Panc1 (cell line): ENCODE data around the gene C10orf105. TPM values are rescaled to one million over a fixed set of nuclear protein-coding genes. Genes with fewer than 3 reads are reported as not detected.

Source experiments
- ATAC-seq: fragments of 200-7000 bp; cut with Tn5 transposase; 2 replicates; pipeline ENCODE4 v1.9.1; 2020; ENCODE audit warnings: mild to moderate bottlenecking, moderate library complexity
- BruUV-seq: library from RNA; stranded (reverse); fragments of 400-500 nt; replicated peaks from 2 replicates; lab custom pipeline; 2021; lab: Mats Ljungman, UMichigan
- CTCF ChIA-PET: fragments of 300-600 bp; sonication (Branson Sonifier 250); formaldehyde crosslinking; loops from one replicate; lab custom pipeline; 2022; ENCODE audit warnings: antibody characterized with exemption; lab: Charles Lee
- POLR2A ChIA-PET: fragments of 300-600 bp; sonication (Branson Sonifier 250); formaldehyde crosslinking; loops from one replicate; lab custom pipeline; 2022; ENCODE audit warnings: antibody characterized with exemption; lab: Charles Lee
- DNase-seq: peaks from one replicate; pipeline ENCODE4 v3.0.0-alpha.2; 2010; ENCODE audit warnings: low read depth, low spot score
- H3K27ac ChIP-seq: 2 replicates; pipeline ENCODE4 v1.5.1; 2011; ENCODE audit warnings: mild to moderate bottlenecking, low read length, inconsistent platforms
- H3K27me3 ChIP-seq: fragments of 200-500 bp; sonication (Bioruptor generic); 2 replicates; pipeline ENCODE4 v1.6.0; 2014; ENCODE audit warnings: low read length, inconsistent platforms; ENCODE audit not compliant: control insufficient read depth, insufficient read depth
- H3K36me3 ChIP-seq: fragments of 200-500 bp; sonication (Bioruptor generic); 2 replicates; pipeline ENCODE4 v1.5.1; 2014; ENCODE audit warnings: inconsistent platforms, mild to moderate bottlenecking, low read length, moderate library complexity; ENCODE audit not compliant: control insufficient read depth, insufficient read depth
- H3K4me1 ChIP-seq: 2 replicates; pipeline ENCODE4 v1.5.1; 2011; ENCODE audit warnings: inconsistent platforms, mild to moderate bottlenecking, low read length, moderate library complexity; ENCODE audit not compliant: control insufficient read depth, insufficient read depth
- H3K4me3 ChIP-seq, 2 experiments: 2 replicates each; pipeline ENCODE4 v1.5.1; 2011 to 2012; ENCODE audit warnings: low read depth in 2 of 2, low read length in 2 of 2, mild to moderate bottlenecking in 2 of 2, inconsistent platforms in 1 of 2, moderate library complexity in 1 of 2
- H3K9me3 ChIP-seq: fragments of 200-500 bp; sonication (Bioruptor generic); 2 replicates; pipeline ENCODE4 v1.5.1; 2014; ENCODE audit warnings: low read depth, mild to moderate bottlenecking, inconsistent platforms, low read length, moderate library complexity; ENCODE audit not compliant: control insufficient read depth, insufficient read depth
- POLR2AphosphoS5 ChIP-seq: IDR thresholded peaks from 2 replicates; pipeline ENCODE4 v1.6.1; 2012; ENCODE audit warnings: mild to moderate bottlenecking, low read depth, low read length, moderate library complexity
- SIN3A ChIP-seq: IDR thresholded peaks from 2 replicates; pipeline ENCODE4 v1.6.1; 2012; ENCODE audit warnings: low read depth, mild to moderate bottlenecking, low read length, moderate library complexity, borderline replicate concordance; ENCODE audit not compliant: insufficient read depth
- TCF7L2 ChIP-seq: IDR thresholded peaks from 2 replicates; pipeline ENCODE4 v1.6.1; 2011; ENCODE audit warnings: mild to moderate bottlenecking, low read depth, low read length, inconsistent platforms
- in situ Hi-C: cut with HindIII; loops from 2 replicates; pipeline ENCODE4 v1.10.0; 2016; ENCODE audit warnings: low sequenced_read_pairs, low pct_unique_long_range_greater_than_20kb
- intact Hi-C: fragments of 100-400 bp; cut with micrococcal nuclease; formaldehyde crosslinking; loops from one replicate; pipeline ENCODE4 v1.10.0; 2022; ENCODE audit not compliant: unreplicated experiment
- total RNA-seq: library from RNA; stranded (reverse); gene quantifications from one replicate; pipeline ENCODE4 v1.2.1, GENCODE V29; 2021; ENCODE audit not compliant: unreplicated experiment
- TF ChIP-seq, protein P1 (sequence below): fragments of 450-650 bp; IDR thresholded peaks from 2 replicates; pipeline ENCODE4 v1.5.1; 2017; ENCODE audit warnings: mild to moderate bottlenecking
- TF ChIP-seq, protein P2 (sequence below), 2 experiments: IDR thresholded peaks; 2 replicates each; pipeline ENCODE4 v1.6.1; 2011 to 2012; ENCODE audit warnings: low read depth in 2 of 2, control low read depth in 1 of 2, low read length in 1 of 2, mild to moderate bottlenecking in 1 of 2, moderate library complexity in 1 of 2; ENCODE audit not compliant: insufficient read depth in 1 of 2

The C10orf105 gene
- total RNA-seq, 1 experiment from 2014 or later: not detected

DNA sequence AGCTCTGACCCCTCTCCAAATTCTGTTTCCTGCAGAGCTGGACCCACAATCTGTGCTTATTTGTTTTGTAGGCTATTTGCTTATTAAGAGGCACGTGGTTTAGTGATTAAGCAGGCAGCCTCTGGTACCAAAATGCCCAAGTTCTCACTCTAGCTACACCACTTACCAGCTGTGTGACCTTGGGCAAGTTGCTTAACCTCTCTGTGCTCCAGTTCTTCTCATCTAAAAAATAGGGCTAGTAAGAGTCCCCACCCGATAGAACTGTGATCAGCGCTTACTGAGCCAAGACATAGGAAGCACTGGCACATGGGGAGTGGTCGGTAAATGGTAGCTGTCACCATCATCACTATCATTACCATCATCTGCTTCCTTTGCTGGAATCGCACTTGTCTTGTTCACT is 20.8 kb downstream of the C10orf105 start:
- intact Hi-C loops: loop anchor here (5.0 kb wide), 1 partner anchor 386 kb away; no protein-coding TSS in a partner anchor
- Histone ChIP-seq H3K27me3 (no peaks in the 10 kb centered on the region), H3K9me3 (no peaks in the 10 kb centered on the region), H3K4me3 (no peak overlapping the region), H3K27ac (no peak overlapping the region), H3K4me1 (peaks cover 12% of the 10 kb centered on the region), H3K36me3 (no peaks in the 10 kb centered on the region)
- DNase-seq: no peak
- BruUV-seq: no TSS peak
- TF ChIP-seq POLR2AphosphoS5: no peak
- TF ChIP-seq TCF7L2: no peak
- TF ChIP-seq, protein P1, sequence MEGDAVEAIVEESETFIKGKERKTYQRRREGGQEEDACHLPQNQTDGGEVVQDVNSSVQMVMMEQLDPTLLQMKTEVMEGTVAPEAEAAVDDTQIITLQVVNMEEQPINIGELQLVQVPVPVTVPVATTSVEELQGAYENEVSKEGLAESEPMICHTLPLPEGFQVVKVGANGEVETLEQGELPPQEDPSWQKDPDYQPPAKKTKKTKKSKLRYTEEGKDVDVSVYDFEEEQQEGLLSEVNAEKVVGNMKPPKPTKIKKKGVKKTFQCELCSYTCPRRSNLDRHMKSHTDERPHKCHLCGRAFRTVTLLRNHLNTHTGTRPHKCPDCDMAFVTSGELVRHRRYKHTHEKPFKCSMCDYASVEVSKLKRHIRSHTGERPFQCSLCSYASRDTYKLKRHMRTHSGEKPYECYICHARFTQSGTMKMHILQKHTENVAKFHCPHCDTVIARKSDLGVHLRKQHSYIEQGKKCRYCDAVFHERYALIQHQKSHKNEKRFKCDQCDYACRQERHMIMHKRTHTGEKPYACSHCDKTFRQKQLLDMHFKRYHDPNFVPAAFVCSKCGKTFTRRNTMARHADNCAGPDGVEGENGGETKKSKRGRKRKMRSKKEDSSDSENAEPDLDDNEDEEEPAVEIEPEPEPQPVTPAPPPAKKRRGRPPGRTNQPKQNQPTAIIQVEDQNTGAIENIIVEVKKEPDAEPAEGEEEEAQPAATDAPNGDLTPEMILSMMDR: no peak
- no peak for TF ChIP-seq SIN3A
- TF ChIP-seq, protein P2, sequence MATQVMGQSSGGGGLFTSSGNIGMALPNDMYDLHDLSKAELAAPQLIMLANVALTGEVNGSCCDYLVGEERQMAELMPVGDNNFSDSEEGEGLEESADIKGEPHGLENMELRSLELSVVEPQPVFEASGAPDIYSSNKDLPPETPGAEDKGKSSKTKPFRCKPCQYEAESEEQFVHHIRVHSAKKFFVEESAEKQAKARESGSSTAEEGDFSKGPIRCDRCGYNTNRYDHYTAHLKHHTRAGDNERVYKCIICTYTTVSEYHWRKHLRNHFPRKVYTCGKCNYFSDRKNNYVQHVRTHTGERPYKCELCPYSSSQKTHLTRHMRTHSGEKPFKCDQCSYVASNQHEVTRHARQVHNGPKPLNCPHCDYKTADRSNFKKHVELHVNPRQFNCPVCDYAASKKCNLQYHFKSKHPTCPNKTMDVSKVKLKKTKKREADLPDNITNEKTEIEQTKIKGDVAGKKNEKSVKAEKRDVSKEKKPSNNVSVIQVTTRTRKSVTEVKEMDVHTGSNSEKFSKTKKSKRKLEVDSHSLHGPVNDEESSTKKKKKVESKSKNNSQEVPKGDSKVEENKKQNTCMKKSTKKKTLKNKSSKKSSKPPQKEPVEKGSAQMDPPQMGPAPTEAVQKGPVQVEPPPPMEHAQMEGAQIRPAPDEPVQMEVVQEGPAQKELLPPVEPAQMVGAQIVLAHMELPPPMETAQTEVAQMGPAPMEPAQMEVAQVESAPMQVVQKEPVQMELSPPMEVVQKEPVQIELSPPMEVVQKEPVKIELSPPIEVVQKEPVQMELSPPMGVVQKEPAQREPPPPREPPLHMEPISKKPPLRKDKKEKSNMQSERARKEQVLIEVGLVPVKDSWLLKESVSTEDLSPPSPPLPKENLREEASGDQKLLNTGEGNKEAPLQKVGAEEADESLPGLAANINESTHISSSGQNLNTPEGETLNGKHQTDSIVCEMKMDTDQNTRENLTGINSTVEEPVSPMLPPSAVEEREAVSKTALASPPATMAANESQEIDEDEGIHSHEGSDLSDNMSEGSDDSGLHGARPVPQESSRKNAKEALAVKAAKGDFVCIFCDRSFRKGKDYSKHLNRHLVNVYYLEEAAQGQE (IDR thresholded peaks at IDR 0.05; ENCODE audit: insufficient read depth in 1 of 2, low read depth in 2 of 2, low read length in 1 of 2): no peak
- CTCF ChIA-PET: interaction anchor here (1.0 to 2.8 kb wide), 3 partner anchors 9 to 303 kb away, joined by 5 to 9 read pairs (median 9); no protein-coding TSS in a partner anchor
- in situ Hi-C loops: no loop called here
- POLR2A ChIA-PET: interaction anchor here (0.6 kb wide), 1 partner anchor 276 kb away, joined by 3 read pairs; no protein-coding TSS in a partner anchor
- ATAC-seq: no peak

DNA sequence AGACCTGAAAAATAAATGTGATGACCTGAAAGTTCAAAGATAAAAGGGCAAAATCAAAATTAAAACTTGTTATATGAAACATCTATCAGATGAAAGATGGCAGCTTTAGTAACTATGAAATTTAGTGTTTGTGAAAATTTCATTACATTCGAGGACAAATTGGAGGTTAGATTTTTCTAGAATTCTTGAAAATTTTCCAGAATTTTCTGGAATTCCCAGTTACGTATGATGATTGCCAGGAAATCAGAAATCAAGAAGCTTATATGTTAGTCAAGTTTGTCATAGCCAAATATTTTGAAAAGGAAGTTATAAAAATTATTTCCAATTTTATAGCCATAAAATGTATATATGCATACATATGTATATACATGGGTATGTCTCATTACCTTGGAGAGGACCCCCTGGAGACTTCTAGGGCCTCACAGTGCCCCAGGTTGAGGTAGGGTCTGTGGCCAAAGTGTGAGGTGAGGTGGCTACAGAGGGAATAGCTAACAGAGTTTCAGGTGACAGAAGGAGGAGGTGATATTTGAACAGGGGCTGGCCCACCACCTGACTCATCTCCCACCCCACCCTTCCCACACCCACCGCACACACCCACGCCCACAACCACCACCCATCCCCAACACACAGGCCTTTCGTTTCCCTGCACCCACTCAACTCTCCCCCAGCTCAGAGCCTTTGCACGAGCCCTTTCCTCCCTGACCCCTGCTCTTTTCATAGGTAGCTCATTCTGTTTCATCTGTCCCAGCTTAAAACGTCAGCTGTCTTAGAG is 21.5 kb downstream of the C10orf105 start:
- CTCF ChIA-PET: interaction anchor here (1.0 to 2.8 kb wide), 8 partner anchors 9 to 384 kb away, joined by 3 to 10 read pairs (median 6); partner anchors contain the start of gene VSIR
- in situ Hi-C loops: no loop called here
- Histone ChIP-seq H3K27me3 (no peaks in the 10 kb centered on the region), H3K36me3 (no peaks in the 10 kb centered on the region), H3K27ac (no peak overlapping the region), H3K4me3 (no peak overlapping the region), H3K9me3 (no peaks in the 10 kb centered on the region), H3K4me1 (peaks cover 18% of the 10 kb centered on the region)
- intact Hi-C loops: loop anchor here (5.0 kb wide), 1 partner anchor 386 kb away; no protein-coding TSS in a partner anchor
- TF ChIP-seq TCF7L2: no peak
- TF ChIP-seq POLR2AphosphoS5: no peak
- TF ChIP-seq SIN3A: no peak
- TF ChIP-seq, protein P2 (IDR thresholded peaks at IDR 0.05; ENCODE audit: insufficient read depth in 1 of 2, low read depth in 2 of 2, low read length in 1 of 2): no peak
- TF ChIP-seq, protein P1: no peak
- POLR2A ChIA-PET: interaction anchor here (0.6 kb wide), 1 partner anchor 277 kb away, joined by 3 read pairs; no protein-coding TSS in a partner anchor
- no TSS peak for BruUV-seq
- no peak for DNase-seq
- ATAC-seq: no peak
